Neural crest cell (in vitro differentiated cells): ENCODE data around the gene SLIT3. TPM values are rescaled to one million over a fixed set of nuclear protein-coding genes. Genes with fewer than 3 reads are reported as not detected.
"Not testable (repeated sequence)": the region's sequence is repeated elsewhere in the genome, so short reads cannot be mapped to it uniquely, and the experiment has no call there.

Experiments
- DNase-seq: peaks from one replicate; pipeline ENCODE4 v3.0.0; 2021; ENCODE audit warnings: low read depth, mixed read lengths, low spot score
- H3K27ac Mint-ChIP-seq: one replicate; pipeline ENCODE4 v1.8.0; 2021; ENCODE audit warnings: mild to moderate bottlenecking, mixed read lengths; ENCODE audit not compliant: unreplicated experiment
- H3K27me3 Mint-ChIP-seq: 2 replicates; pipeline ENCODE4 v1.8.0; 2021; ENCODE audit warnings: low read depth, mild to moderate bottlenecking, mixed read lengths
- H3K36me3 Mint-ChIP-seq: 2 replicates; pipeline ENCODE4 v1.8.0; 2021; ENCODE audit warnings: low read depth, mild to moderate bottlenecking, mixed read lengths
- H3K4me1 Mint-ChIP-seq: 2 replicates; pipeline ENCODE4 v1.8.0; 2021; ENCODE audit warnings: mixed read lengths
- H3K4me3 Mint-ChIP-seq: one replicate; pipeline ENCODE4 v1.8.0; 2021; ENCODE audit warnings: mild to moderate bottlenecking, mixed read lengths
- H3K9me3 Mint-ChIP-seq: 2 replicates; pipeline ENCODE4 v1.8.0; 2021; ENCODE audit warnings: mixed read lengths
- total RNA-seq: library from RNA; stranded (reverse); gene quantifications from 2 replicates; pipeline ENCODE4 v1.2.1, GENCODE V29; 2021
- TF ChIP-seq, protein P1 (sequence below): fragments of 200-600 bp; sonication (generic); conservative IDR thresholded peaks from 2 replicates; pipeline ENCODE4 v1.5.0; 2021; ENCODE audit warnings: antibody characterized with exemption, mild to moderate bottlenecking

The SLIT3 gene
- total RNA-seq, 1 donor from 2014 or later: 13.3 TPM

DNA sequence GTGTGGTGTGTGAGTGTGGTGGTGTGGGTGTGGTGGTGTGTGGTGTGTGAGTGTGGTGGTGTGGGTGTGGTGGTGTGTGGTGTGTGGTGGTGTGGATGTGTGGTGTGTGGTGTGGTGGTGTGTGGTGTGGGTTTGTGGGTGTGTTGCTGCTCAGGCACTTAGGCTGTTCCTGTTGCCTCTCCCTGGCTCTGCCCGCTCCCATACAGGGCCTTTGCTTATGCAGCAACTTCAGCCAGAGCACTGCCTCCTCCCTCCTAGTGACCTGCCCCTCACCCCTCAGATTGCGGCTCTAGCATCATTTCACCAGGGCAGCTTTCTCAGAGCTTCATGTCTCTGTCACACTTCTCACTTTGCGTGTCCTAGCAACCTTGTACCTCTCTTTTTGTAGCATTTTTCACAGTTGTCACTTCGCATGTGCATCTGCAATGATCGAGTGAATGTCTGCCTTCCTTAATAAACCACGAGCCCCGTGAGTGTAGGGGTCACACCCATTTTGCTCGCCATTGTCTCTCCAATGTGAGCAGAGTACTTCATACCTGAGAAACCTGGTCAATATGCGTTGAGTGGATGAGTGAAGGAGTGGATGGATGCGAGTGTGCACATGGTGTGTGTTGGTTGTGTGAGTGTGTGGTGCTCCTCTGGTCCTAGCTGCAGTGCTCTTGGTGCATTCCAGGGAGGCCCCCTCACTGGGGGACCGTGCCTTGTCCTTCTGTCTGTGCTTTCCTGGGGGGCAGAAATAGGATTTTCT is 553.9 kb downstream of the SLIT3 start:
- H3K4me3 Mint-ChIP-seq: no peak overlapping the region
- H3K27ac Mint-ChIP-seq: no peak overlapping the region
- peaks cover 4% of the 10 kb centered on the region for H3K9me3 Mint-ChIP-seq
- peaks cover 2% of the 10 kb centered on the region for H3K36me3 Mint-ChIP-seq
- DNase-seq: no peak
- peaks cover 5% of the 10 kb centered on the region for H3K27me3 Mint-ChIP-seq
- TF ChIP-seq, protein P1, sequence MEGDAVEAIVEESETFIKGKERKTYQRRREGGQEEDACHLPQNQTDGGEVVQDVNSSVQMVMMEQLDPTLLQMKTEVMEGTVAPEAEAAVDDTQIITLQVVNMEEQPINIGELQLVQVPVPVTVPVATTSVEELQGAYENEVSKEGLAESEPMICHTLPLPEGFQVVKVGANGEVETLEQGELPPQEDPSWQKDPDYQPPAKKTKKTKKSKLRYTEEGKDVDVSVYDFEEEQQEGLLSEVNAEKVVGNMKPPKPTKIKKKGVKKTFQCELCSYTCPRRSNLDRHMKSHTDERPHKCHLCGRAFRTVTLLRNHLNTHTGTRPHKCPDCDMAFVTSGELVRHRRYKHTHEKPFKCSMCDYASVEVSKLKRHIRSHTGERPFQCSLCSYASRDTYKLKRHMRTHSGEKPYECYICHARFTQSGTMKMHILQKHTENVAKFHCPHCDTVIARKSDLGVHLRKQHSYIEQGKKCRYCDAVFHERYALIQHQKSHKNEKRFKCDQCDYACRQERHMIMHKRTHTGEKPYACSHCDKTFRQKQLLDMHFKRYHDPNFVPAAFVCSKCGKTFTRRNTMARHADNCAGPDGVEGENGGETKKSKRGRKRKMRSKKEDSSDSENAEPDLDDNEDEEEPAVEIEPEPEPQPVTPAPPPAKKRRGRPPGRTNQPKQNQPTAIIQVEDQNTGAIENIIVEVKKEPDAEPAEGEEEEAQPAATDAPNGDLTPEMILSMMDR: no peak
- peaks cover 8% of the 10 kb centered on the region for H3K4me1 Mint-ChIP-seq

DNA sequence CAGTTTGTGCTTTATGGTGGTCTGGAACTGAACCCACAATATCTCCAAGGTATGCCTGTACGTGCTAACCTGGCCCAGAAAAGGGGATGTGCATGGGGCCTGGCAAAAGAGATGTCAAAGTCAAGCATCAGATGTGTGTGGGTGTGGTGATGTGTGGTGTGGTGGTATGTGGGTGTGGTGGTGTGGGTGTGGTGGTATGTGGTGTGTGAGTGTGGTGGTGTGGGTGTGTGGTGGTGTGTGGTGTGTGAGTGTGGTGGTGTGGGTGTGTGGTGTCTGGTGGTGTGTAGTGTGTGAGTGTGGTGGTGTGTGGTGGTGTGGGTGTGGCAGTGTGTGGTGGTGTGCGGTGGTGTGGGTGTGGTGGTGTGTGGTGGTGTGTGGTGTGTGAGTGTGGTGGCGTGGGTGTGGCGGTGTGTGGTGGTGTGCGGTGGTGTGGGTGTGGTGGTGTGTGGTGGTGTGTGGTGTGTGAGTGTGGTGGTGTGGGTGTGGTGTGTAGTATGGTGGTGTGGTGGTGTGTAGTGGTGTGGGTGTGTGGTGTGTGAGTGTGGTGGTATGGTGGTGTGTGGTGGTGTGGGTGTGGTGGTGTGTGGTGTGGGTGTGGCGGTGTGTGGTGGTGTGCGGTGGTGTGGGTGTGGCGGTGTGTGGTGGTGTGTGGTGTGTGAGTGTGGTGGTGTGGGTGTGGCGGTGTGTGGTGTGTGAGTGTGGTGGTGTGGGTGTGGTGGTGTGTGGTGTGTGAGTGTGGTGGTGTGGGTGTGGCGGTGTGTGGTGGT is 554.6 kb downstream of the SLIT3 start:
- H3K9me3 Mint-ChIP-seq, DNase-seq, H3K27ac Mint-ChIP-seq, H3K27me3 Mint-ChIP-seq, H3K4me3 Mint-ChIP-seq, H3K4me1 Mint-ChIP-seq, H3K36me3 Mint-ChIP-seq: not testable (repeated sequence)

DNA sequence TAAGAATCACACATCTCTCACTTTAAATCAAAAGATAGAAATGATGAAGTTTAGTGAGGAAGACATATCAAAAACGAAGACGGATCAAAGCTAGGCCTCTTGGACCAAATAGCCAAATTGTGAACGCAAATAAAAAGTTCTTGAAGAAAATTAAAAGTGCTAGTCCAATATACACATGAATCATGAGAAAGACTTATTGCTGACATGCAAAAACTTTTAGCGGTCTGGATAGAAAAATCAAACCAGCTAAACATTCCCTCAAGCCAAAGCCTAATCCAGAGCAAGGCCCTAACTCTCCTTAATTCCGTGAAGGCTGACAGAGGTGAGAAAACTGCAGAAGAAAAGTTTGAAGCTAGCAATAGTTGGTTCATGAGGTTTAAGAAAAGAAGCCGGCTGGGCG is 557.3 kb downstream of the SLIT3 start:
- no peak for DNase-seq
- Mint-ChIP-seq H3K4me3 (no peak overlapping the region), H3K36me3 (peaks cover 2% of the 10 kb centered on the region), H3K27ac (no peak overlapping the region), H3K4me1 (peaks cover 16% of the 10 kb centered on the region), H3K9me3 (peaks cover 4% of the 10 kb centered on the region), H3K27me3 (peaks cover 5% of the 10 kb centered on the region)
- TF ChIP-seq, protein P1: no peak

DNA sequence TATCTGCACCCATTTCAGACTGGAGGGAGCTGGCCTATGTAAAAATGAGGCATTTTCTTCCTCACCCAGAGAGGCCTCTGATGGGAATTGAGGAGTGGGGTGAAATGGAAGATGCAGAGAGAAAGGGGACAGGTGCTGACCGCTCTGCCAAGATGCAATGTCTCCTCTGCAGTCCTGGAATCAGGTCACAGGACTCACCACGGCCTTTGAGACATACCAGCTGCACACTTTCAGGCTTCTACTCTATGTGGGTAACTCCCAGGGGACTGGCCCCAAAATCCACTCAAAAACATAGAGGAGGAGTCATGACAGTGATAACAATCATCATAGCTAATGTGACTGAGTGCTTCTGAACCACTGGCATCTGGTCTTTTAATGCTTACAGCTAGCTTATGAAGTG is 558.6 kb downstream of the SLIT3 start:
- not testable (repeated sequence) for H3K27ac Mint-ChIP-seq, H3K36me3 Mint-ChIP-seq, H3K4me3 Mint-ChIP-seq, H3K9me3 Mint-ChIP-seq, DNase-seq, H3K27me3 Mint-ChIP-seq
- peaks cover 10% of the 10 kb centered on the region for H3K4me1 Mint-ChIP-seq

DNA sequence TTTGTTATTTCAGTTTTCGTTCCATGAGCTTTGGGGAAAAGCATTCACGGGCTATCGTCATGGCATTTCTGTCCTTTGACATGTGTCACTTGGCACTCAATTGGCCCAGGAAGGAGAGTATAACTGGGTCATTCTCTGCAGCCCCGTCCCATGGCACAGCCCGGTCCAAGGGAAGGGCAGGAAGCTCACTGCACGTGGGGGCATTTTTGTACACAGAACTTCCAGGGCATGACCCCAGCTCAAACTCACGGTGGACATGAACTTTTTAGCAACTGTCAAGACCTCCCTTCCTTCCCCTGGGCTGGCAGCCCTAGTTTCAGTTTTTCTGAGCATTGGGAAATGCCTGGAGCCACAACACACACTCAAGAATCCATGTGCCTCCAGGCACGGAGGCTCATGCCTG is 560.1 kb downstream of the SLIT3 start:
- H3K9me3 Mint-ChIP-seq: peaks cover 4% of the 10 kb centered on the region
- H3K27ac Mint-ChIP-seq: no peak overlapping the region

DNA sequence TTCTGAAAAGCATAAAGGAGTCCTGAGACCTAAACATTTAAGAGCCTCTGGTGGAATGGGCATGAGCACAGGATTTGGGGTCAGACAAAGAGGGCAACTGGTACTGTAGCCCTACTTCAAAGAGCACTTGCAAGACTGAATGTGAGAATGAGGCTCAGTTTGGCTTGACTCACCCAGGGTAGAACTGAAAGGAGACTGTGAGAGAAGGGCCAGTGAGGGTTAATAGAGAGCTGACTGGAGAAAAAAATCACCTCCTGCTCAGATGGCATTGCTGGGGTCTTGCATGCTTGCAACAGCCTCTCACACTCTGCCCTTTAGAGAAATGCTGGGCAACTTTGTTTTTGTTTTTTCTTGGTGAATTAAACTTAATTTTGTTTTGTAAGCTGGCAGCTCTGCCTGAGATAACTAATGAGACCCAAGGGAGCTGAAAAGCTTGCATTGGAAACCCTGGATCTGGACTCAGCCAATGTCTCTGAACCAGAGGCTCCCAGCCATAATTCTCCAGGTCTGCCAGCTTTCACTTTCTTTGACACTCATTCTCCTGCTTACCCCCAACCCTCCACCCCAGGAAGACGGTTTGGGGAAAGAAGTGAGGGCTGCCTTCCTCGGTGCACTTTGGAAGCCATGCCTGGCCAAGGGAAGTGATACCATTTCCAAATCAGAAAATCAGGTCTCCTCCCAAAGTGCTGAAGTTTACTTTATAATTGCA is 560.7 kb downstream of the SLIT3 start:
- Mint-ChIP-seq H3K36me3 (no peaks in the 10 kb centered on the region), H3K27ac (no peak overlapping the region), H3K27me3 (no peaks in the 10 kb centered on the region), H3K4me3 (no peak overlapping the region), H3K4me1 (peaks cover 21% of the 10 kb centered on the region), H3K9me3 (peaks cover 4% of the 10 kb centered on the region)
- no peak for DNase-seq
- TF ChIP-seq, protein P1: no peak

More for the DNA sequence above, 560.1 kb downstream of the SLIT3 start:
- Mint-ChIP-seq H3K27me3 (no peaks in the 10 kb centered on the region), H3K36me3 (no peaks in the 10 kb centered on the region), H3K4me1 (peaks cover 15% of the 10 kb centered on the region), H3K4me3 (no peak overlapping the region)
- TF ChIP-seq, protein P1: no peak
- DNase-seq: no peak
